GM21619 (cell line): ENCODE data around the gene PPP1R13B.
A peak's percentile ranks its signal among the peaks of the same experiment; 100 is the strongest.
"Not testable (repeated sequence)": the region's sequence is repeated elsewhere in the genome, so short reads cannot be mapped to it uniquely, and the experiment has no call there.

Source experiments
- ATAC-seq: cut with Tn5 transposase; IDR thresholded peaks from one replicate; pipeline ENCODE4 v1.9.1; 2021; ENCODE audit not compliant: unreplicated experiment

PPP1R13B gene, protein sequence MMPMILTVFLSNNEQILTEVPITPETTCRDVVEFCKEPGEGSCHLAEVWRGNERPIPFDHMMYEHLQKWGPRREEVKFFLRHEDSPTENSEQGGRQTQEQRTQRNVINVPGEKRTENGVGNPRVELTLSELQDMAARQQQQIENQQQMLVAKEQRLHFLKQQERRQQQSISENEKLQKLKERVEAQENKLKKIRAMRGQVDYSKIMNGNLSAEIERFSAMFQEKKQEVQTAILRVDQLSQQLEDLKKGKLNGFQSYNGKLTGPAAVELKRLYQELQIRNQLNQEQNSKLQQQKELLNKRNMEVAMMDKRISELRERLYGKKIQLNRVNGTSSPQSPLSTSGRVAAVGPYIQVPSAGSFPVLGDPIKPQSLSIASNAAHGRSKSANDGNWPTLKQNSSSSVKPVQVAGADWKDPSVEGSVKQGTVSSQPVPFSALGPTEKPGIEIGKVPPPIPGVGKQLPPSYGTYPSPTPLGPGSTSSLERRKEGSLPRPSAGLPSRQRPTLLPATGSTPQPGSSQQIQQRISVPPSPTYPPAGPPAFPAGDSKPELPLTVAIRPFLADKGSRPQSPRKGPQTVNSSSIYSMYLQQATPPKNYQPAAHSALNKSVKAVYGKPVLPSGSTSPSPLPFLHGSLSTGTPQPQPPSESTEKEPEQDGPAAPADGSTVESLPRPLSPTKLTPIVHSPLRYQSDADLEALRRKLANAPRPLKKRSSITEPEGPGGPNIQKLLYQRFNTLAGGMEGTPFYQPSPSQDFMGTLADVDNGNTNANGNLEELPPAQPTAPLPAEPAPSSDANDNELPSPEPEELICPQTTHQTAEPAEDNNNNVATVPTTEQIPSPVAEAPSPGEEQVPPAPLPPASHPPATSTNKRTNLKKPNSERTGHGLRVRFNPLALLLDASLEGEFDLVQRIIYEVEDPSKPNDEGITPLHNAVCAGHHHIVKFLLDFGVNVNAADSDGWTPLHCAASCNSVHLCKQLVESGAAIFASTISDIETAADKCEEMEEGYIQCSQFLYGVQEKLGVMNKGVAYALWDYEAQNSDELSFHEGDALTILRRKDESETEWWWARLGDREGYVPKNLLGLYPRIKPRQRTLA

DNA sequence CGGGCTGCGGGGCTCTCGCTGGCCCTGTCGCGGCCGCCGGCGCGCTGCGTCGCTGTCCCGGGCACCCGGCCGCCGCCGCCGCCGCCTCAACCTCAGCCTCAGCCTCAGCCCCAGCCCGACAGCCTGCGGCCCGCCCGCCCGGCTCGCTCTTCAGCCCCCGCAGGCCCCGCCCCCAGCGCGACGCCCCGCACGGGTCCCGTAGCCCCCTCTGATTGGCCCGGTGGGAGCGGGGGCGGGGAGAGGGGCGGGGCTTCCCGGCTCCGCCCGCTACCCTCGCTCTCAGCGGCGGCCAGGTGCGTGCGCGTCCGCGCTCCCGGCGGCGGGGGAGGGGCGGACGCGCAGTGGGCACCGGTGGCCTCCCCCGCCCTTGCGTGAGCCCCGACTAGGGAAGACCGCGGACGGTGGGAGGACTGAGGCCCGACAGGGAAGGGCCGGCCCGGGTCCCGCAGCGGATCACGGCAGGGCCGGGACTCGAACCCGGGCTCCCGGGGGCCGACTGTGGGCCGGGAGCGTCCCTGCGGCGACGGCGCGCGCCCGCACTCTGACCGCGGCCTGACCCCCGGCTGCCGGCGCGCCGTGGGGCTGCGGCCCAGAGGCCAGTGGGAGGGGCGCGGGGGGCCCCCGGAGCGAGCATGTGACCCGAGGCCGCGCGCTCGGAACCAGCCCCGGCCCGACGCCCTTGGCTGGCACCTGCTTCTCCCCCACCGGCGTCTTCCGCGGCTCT lies at the start of gene PPP1R13B:
TSS of gene PPP1R13B (minus strand) at position 125 of the 724 bp plus-strand sequence. CDS start 268 bp downstream, outside the sequence.
- ATAC-seq: peak; percentile 81

- ATAC-seq: no peak
Measured at GRCh38 chr14:103896578-103896977, 49.2 kb upstream of the PPP1R13B start.

DNA sequence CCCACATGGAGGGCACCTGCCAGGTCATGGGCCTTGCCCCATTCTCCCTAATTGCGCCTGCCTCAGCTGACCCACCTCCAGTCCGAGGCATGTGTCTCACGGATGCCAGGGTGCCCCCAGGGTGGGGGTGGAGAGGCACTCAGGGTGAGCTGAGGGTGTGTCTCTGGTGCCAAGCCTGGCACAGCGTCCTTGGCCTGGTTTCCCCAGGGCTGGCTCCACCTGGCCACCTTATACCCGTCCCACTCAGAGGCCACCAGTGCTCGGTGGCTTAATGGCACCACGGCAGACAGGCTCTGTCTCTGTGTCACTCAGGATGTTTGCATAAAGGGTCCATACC lies 47.3 kb upstream of the PPP1R13B start:
- ATAC-seq: no peak

DNA sequence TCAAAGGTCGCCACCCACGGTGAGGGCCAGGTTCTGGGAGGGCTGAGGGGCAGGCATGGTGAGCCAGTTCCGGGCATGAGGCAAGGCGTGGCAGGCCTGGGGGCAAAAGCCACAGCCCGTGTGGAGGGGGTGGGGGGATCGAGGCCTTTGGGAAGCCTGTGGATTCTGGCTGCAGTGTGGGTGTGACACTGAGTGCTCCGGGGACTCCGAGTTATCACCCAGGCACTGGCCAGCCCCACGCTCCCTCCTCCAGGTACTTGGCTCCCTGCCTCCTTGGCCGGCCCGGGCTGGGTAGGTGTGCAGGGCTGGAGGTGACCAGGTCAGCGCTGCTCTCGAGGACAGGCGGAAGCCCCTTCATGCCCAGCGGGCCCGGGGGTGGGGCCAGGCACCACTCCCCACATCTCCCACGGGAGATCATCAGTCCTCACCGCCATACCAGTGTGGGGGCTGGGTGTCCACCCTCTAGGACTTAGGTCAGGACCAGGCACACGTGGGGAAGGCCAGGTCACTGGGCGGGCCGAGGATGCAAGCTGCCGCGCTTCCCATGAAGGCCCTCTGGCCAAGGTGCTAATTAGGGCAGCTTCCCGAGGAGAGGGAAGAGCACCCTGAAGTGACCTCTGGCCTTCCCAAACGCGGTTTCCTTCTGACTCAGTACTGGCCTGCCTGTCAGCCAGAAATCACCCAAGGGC lies 46.8 kb upstream of the PPP1R13B start:
- ATAC-seq: no peak

DNA sequence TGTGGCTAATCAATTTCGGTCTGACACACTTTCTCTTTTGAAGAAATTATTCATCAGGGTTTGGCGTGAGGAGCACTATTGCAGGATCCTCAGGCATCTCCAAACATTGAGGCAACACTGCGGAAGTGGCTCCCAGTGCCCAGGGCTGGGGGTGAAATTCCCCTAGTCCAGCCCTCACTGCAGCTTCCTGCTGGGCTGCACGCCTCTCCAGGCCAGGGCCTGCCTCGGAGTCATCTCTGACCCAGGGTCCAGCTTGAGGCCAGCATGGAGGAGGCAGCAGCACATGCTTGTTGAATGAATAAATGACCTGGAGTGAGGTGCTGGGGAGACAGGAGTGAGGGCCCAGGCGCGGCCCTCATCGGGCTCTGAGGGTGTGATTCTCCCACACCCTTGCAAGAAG lies 44.9 kb upstream of the PPP1R13B start:
- no peak for ATAC-seq

GRCh38 chr14:103891667-103892215 lies 44.4 kb upstream of the PPP1R13B start:
- no peak for ATAC-seq

DNA sequence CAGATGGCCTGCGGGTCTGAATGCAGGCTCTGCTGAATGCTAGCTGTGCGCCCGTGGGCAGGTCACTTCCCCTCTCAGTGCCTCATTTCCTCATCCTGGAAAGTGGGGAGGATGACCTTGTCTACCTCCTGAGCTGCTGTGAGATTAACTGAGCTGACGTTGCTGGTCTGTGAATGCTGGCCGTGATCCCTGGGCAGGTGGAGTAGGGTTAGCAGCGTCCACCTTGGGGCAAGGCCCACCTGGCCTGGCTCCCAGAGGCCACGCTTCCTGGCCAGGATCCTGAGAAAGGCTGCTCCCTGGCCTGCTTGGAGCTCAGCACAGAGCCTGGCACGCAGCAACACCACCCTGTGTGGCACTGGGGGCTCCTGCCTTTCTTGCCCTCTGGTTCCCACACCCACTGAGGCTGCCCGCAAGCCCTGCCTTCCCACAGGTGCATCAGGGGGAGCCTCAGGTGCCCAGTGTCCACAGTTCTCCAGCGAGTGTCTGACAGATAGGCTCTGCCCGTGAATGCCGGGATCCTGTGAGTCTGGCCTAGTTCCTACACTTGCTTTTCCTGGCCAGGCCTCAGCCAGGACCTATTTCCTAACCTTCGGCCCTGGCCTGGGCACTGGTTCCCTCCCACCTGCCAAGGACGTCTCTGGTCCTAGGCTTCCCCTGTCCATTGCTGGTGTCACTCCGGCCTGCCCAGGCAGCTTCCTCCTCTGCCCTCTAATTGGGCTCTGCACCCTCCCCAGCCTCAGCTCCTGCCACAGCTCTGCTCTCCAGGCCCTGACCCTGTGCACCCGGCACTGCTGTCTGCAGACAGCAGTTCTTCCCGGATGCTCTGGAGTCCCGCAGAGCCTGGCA lies 43.7 kb upstream of the PPP1R13B start:
- no peak for ATAC-seq

DNA sequence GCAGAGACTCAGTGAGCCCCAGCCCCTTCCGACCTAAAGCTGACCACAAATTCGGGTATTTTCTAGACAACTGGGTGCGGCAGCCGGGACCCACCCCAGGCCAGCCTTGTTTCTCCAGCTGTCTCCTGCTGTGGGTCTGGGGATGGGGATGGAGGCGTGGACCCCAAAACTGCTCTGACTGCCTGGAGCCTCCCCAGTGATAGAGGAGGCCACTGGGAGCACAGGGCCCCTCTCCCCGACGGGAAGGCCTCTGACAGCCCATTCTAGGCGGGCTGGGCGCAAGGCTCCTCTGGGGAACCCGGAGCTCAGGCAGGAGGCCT lies 42.6 kb upstream of the PPP1R13B start:
- ATAC-seq: no peak

GRCh38 chr14:103889313-103890051 lies 42.1 kb upstream of the PPP1R13B start:
- no peak for ATAC-seq

GRCh38 chr14:103889002-103889312 lies 41.6 kb upstream of the PPP1R13B start:
- ATAC-seq: not testable (repeated sequence)

DNA sequence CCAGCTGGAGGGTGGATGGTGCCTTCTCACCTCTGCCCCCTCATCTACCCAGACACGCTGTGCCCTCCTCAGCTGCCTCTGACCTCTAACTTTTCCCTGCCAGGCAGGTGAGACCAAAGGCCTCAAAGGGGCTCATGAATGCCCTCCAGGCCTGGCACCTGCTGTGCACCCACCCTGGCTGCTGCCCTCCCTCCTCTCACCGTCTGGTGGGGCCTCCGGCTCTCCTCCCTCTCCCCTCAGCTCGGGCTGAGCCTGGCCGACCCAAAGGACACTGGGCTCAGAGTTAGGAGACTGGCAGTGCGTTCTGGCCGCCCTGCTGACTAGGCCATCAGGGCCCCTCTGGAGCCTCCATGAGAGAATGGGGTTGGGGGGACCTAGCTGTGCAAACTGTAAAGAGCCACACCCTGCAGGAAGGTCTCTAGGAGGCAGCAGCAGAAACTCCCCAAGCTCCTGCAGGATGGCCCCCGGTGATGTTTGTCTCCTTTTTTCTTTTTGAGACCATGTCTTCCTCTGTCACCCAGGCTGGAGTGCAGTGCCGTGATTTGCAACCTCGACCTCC lies 40.3 kb upstream of the PPP1R13B start:
- no peak for ATAC-seq

- ATAC-seq: no peak
Measured at GRCh38 chr14:103887170-103887501, 39.8 kb upstream of the PPP1R13B start.

DNA sequence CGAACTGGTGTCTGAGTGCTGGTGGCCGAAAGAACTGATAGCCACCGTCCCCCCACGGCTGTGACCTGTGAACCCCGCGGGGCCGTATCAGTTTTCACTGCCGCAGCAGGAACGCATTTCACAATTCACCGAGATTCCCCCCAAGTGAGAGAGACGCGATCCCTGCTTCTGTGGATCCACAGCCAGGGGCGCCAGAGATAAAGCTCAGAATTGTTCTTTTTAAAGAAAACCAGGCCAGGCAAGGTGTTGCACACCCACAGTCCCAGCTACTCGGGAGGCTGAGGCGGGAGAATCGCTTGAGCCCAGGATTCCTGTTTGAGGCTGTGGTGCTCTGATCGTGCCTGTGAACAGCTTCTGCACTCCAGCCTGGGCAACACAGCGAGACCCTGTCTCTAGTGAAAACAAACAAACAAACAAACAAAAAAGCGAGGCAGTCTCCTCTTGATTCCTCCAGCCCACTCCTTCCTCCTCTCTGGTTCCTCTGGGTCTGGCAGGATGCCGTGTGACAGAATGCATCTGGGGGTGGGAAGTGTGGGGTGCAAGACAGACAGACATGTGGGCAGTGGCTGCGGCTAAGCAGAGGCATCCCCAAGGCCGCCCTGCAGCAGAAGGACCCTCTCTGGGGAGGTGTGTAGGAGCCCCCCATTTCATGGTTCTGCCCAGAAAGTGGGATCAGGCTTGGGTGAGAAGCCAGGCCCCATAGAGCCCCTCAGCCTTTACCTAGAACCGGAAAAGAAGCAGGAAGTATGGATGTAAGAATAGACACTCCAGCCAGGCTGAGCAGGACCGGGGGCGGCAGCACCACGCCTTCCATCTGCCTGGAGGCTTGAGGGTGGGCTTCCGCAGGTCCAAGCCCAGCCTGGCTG lies 39.2 kb upstream of the PPP1R13B start:
- no peak for ATAC-seq

DNA sequence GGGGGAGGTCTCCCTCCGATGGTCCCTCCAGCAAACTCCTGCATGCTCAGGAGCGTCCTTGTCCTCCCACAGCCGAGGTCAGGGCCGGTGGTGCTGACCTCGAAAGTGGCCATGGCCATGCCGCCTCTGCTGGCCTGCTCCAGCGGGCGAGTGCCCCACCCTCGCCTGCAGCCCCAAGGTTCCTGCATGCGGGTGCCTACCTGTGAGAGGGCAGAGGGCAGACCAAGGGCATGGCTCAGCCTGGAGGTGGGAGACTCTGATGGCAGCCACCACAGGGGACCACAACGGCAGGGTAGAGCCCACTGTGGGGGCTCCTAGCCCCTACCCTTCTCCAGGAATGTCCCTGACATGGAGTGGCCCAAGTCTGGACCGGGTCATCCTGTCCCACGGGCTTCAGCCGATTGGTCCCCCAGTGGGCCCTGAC lies 38.1 kb upstream of the PPP1R13B start:
- no peak for ATAC-seq

- no peak for ATAC-seq
Measured at GRCh38 chr14:103884854-103885253, 37.5 kb upstream of the PPP1R13B start.

DNA sequence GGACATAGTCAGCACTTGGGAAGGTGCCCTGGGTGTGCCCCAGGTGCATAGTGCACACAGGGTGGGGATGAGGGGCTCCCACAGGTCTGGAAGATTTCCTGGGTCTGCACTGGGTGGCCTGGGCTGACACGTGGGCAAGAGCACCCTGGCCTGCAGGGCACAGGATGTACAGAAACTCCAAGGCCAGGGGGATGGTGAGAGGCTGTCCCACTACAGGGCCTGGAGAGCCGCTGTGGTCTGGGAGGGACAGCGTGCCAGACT lies 35.8 kb upstream of the PPP1R13B start:
- ATAC-seq: no peak

DNA sequence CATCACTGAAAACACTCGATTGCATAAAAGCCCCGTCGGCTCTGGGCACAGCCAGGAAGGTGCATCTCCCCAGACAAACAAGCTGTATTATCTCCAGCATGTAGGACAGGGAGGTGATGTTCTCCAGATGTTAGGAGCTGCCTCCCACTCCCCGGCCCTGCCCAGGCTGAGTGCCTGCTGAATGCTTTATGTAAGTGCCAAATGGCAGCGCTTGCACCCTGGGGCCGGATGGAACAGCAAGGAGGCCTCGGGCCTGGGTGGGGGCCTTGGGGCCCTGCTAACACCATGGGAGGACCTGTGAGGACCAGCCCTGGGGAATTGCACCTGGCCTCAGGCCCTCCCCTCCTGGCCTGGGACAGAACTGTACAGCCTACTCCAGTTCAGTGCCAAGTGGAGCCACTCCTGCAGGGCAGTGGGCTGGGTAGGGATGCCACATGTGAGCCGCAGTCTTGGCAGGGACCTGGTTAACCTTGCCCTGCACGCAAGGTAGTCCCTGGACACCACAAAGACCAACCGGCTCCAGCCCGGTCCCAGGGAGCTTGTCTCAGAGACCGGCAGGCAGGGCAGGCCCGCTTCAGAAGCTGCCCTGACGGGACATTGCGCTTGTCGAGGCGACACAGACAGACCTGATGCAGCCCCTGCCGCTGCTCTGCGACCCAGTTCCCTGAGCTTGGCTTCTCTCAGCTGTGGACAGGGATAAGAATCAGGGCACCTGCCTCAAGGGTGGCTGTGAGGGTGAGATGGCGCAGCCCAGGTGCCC lies 35.3 kb upstream of the PPP1R13B start:
- ATAC-seq: no peak
